ENCODE data around the gene MIS12. TPM values are rescaled to one million over a fixed set of nuclear protein-coding genes. Genes with fewer than 3 reads are reported as not detected.
A peak's percentile ranks its signal among the peaks of the same experiment; 100 is the strongest.

The MIS12 gene
- 34.1 and 34.9 TPM in 2 replicates for total RNA-seq

DNA sequence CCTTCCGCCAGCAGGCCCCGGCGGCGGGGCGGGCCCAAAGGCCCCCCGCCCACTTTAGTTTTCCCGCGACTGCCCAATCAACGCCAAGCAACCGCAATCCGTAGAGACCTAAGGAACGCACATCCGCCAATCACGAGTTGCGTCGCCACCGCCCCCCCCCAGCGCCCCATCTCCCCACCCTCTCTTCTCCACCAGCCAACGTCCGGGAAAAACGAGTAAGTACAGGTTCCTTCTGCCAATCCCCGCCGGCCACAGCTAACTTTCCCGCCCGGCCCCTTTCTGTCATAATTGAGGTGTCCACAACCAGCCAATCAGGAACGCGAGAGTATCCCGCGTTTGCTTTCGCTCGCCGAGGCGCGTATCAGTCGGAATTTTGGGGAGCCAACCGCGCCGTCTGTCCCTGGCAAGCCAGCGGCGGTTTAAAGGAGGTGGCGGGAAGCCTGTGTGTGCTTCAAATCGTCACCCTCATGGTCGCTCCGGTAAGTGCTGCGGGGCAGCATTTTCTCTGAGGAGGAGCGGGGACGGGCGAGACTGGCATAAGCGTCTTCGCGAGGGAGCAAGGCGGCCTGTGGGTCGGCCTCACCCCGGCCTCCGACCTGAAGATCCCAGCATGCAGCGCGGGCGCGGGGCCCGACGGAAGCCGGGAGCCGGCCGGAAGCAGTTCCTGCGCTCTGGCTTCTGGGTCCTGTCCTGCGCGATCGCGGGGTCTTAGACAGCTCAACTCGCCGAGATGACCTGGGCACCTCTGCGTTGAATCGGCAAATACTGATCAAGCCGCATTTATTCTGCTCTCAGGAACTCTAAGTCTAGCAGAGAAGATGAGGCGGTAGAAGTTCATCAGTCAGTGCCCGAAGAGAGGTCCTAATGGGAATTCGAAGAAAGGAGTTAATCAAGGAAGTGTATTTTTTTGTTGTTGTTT is at the start of gene MIS12:
MIS12 (plus strand) TSS at position 361 of the 919 bp plus-strand sequence. CDS start 2,297 bp downstream, outside the sequence.
- Mint-ChIP-seq H3K27ac (peak within 1 kb of the TSS; percentile 98), H3K4me3 (ENCODE audit: low read depth) (peak within 1 kb of the TSS; percentile 97), H3K36me3 (ENCODE audit: low read depth) (peaks cover 76% of the 10 kb centered on the region), H3K9me3 (no peaks in the 10 kb centered on the region), H3K4me1 (ENCODE audit: low read depth) (peaks cover 38% of the 10 kb centered on the region), H3K27me3 (ENCODE audit: low read depth) (no peaks in the 10 kb centered on the region)
- peak; percentile 96 for DNase-seq (ENCODE audit: low spot score)
- intact Hi-C loops (cut with micrococcal nuclease) = loop anchor here (1.0 to 10.0 kb wide), 6 partner anchors 18 to 1158 kb away; partner anchors contain the start of genes C1QBP, DHX33, KIAA0753 and NLRP1

DNA sequence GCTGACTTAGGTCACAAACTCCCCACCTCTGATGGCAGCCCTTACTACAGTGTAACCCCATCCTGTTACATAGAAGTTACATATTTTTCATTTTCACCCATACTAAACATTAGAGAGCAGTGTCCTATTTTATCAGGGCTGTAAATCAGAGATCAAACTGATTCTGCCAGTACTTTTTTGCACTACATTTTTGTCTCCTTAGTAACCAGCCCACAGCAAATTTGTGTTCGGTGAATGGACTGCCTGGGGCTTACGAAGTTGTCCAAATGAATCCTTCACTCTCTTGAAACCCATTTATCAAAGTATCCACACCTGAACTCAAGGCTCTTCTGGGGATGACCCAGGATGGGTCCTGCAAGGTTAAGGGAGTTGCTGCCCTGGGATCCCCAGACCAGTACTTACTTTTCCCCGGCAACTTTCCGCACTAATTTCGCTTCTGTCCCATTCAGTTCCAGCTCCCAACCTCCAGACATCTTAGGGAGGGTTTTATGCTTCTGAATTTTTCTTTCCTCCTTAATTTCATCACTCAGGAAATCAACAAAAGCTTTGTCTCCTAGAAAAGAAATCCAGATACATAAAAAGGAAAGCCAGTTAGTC is 48.5 kb upstream of the MIS12 start:
- Mint-ChIP-seq H3K36me3 (ENCODE audit: low read depth) (peaks cover 67% of the 10 kb centered on the region), H3K9me3 (no peaks in the 10 kb centered on the region)
- intact Hi-C loops (cut with micrococcal nuclease) = loop anchor here (5.0 kb wide), 1 partner anchor 49 kb away; the partner anchor contains the start of genes DERL2 and MIS12

DNA sequence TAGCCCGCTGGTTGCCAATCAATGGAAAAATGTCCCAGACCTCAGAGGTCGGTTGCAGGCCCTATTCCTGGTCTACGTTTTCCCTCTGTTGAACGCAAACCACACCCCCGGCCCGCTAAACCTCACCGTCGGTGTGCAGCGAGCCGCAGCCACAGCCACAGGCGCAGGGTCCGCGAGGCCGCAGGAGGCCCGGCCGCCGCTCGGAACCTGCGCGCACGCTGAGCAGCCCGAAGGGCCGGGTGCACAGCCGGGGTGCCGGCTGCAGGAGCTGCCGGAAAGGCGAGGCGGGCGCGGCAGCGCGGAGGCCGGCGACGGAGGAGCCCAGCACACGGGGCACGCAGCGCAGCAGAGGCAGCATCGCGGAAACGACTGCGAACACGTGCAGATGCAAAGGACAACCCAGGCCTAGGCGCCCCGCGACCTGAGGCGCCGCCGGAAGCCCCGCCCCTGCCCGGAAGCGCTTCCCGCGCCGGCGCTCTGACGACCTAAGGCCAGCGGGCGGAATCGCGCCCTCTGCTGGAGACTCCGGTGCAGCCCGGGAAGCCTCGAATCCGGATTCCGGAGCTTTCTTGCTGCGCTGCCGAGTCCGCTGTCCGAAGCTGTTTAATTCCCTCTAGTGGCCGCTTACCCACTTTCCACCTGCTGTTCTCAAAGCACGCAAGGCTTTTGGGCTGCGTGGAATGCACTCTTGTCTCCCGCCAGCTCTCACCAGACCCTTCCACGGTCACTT is 47.5 kb upstream of the MIS12 start, which contains the start of gene C1QBP:
C1QBP (minus strand) TSS at position 440 of the 730 bp plus-strand sequence; CDS start at position 358, 82 bp downstream.
- Mint-ChIP-seq H3K27ac (peak within 1 kb of the TSS; percentile 82), H3K9me3 (no peaks in the 10 kb centered on the region), H3K27me3 (ENCODE audit: low read depth) (no peaks in the 10 kb centered on the region), H3K4me1 (ENCODE audit: low read depth) (peaks cover 36% of the 10 kb centered on the region), H3K4me3 (ENCODE audit: low read depth) (peak within 1 kb of the TSS; percentile 90), H3K36me3 (ENCODE audit: low read depth) (peaks cover 63% of the 10 kb centered on the region)
- intact Hi-C loops (cut with micrococcal nuclease) = loop anchor here (1.0 to 5.0 kb wide), 3 partner anchors 20 to 48 kb away; partner anchors contain the start of genes DERL2, DHX33, MIS12 and NUP88
- peak; percentile 90 for DNase-seq (ENCODE audit: low spot score)

More for the DNA sequence above, 48.5 kb upstream of the MIS12 start:
- no peak for DNase-seq (ENCODE audit: low spot score)
- Mint-ChIP-seq H3K4me3 (ENCODE audit: low read depth) (peak overlapping the region; percentile 90), H3K27me3 (ENCODE audit: low read depth) (no peaks in the 10 kb centered on the region), H3K27ac (peak overlapping the region; percentile 78), H3K4me1 (ENCODE audit: low read depth) (peaks cover 36% of the 10 kb centered on the region)

- peaks cover 62% of the 10 kb centered on the region for H3K36me3 Mint-ChIP-seq (ENCODE audit: low read depth)
- H3K9me3 Mint-ChIP-seq = no peaks in the 10 kb centered on the region
- H3K27ac Mint-ChIP-seq = peak overlapping the region; percentile 82
- DNase-seq (ENCODE audit: low spot score) = no peak
- peaks cover 36% of the 10 kb centered on the region for H3K4me1 Mint-ChIP-seq (ENCODE audit: low read depth)
- H3K4me3 Mint-ChIP-seq (ENCODE audit: low read depth) = peak overlapping the region; percentile 90
- intact Hi-C loops (cut with micrococcal nuclease) = loop anchor here (1.0 to 5.0 kb wide), 3 partner anchors 20 to 48 kb away; partner anchors contain the start of genes DERL2, DHX33, MIS12 and NUP88
- no peaks in the 10 kb centered on the region for H3K27me3 Mint-ChIP-seq (ENCODE audit: low read depth)
Measured at GRCh38 chr17:5439446-5439764, 47.0 kb upstream of the MIS12 start.

DNA sequence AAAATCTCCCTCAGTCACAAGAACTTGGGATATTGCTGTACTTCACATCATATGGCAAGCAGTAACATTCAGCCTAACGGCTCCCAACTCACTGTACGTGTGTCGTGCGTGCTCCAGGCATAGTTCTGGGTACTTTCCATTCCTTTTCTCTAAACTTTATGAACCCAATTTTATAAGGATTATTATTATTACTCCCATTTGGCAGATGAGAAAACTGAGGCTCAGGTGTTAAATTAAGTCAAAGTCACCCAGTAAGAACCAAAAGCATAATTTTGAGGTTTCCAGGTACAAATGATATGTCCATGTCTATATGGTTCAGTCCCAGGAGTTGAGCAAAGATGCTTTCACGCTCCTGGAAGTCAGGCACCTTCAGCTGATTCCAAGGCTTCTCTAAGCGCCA is 42.6 kb upstream of the MIS12 start:
- H3K9me3 Mint-ChIP-seq = no peaks in the 10 kb centered on the region
- DNase-seq (ENCODE audit: low spot score) = no peak
- H3K27me3 Mint-ChIP-seq (ENCODE audit: low read depth) = no peaks in the 10 kb centered on the region
- H3K4me1 Mint-ChIP-seq (ENCODE audit: low read depth) = peaks cover 12% of the 10 kb centered on the region
- peaks cover 63% of the 10 kb centered on the region for H3K36me3 Mint-ChIP-seq (ENCODE audit: low read depth)
- intact Hi-C loops (cut with micrococcal nuclease) = no loop called here
- no peak overlapping the region for H3K27ac Mint-ChIP-seq
- no peak overlapping the region for H3K4me3 Mint-ChIP-seq (ENCODE audit: low read depth)

DNA sequence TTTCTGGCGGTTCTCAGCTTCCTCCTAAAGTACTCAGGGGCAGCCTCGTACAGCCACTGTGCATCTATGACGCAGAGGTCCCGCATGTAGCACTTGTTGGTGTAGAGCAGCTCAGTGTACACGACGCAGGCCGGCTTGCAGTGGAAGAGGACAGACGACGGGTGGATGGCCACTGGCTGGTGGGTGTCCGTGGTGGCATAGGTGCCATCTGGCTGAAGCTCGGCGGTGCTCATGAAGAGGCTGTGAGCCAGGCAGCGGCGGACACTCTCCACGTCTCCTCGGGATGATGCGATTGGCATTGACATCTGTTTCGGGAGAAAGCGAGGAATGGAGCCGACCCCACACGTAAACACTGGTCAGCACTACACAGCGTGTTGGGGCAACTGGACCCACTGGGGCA is 42.2 kb upstream of the MIS12 start:
- no peaks in the 10 kb centered on the region for H3K9me3 Mint-ChIP-seq
- intact Hi-C loops (cut with micrococcal nuclease) = no loop called here
- H3K27ac Mint-ChIP-seq = no peak overlapping the region
- H3K4me1 Mint-ChIP-seq (ENCODE audit: low read depth) = peaks cover 11% of the 10 kb centered on the region
- H3K36me3 Mint-ChIP-seq (ENCODE audit: low read depth) = peaks cover 68% of the 10 kb centered on the region
- no peak for DNase-seq (ENCODE audit: low spot score)
- no peaks in the 10 kb centered on the region for H3K27me3 Mint-ChIP-seq (ENCODE audit: low read depth)
- no peak overlapping the region for H3K4me3 Mint-ChIP-seq (ENCODE audit: low read depth)

DNA sequence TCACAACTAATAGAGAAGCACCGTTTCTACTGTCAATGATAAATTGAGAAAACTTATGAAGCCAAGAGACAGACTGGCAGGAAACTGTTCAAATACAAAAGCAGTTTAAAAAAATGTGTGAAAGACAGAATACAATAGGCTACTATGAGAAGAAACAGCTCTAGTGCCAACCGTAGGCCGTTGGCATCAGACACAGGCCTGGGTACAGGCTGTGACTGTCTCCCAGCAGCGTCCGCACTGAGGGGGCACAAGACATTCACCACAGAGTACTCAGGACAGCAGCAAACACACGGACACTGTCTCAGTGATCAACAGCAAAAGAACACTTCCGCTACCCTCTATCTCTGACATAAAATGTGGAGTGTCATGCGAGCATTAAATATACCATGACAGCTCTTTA is 39.6 kb upstream of the MIS12 start:
- Mint-ChIP-seq H3K9me3 (no peaks in the 10 kb centered on the region), H3K27me3 (ENCODE audit: low read depth) (no peaks in the 10 kb centered on the region), H3K4me1 (ENCODE audit: low read depth) (no peaks in the 10 kb centered on the region), H3K27ac (no peak overlapping the region), H3K4me3 (ENCODE audit: low read depth) (no peak overlapping the region), H3K36me3 (ENCODE audit: low read depth) (peaks cover 75% of the 10 kb centered on the region)
- no peak for DNase-seq (ENCODE audit: low spot score)
- intact Hi-C loops (cut with micrococcal nuclease) = no loop called here

DNA sequence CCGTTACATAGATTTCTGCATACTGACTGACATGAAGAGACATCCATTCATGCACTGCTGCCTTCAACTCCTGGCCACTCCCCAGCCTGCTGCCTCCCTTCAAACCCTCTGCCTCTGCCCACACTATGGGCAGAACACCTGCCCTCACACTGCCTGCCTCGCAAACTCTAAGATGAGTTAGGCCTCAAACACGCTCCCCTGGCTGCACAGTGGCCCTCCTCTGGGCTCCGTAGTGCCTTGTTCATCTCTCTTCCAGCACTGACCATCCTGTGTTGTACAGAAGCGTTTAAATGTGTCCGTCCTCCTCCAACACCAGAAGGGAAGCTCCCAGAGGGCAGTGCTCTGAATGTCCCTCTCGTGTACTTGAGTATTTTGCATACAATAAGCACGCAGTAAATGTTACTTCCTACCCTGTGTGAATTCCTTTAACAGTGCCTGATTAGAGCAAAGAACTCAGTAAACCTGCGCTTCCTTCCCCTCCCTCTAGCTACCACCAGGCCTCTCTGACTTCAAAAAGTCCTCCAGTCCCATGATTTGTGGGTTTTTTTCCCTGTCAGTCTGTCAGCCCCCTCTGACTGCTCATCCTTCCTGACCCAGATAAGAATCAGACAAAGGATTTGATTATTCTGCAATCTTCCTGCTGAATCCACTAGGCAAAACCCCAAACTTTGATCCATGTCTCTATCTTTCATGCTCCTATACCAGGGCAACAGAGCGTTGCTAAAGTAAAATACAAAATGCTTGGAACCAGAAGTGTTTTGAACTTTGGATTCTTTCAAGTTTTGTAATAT is 21.5 kb upstream of the MIS12 start:
- no peak for DNase-seq (ENCODE audit: low spot score)
- Mint-ChIP-seq H3K9me3 (no peaks in the 10 kb centered on the region), H3K27me3 (ENCODE audit: low read depth) (no peaks in the 10 kb centered on the region), H3K4me1 (ENCODE audit: low read depth) (peaks cover 36% of the 10 kb centered on the region), H3K4me3 (ENCODE audit: low read depth) (no peak overlapping the region), H3K27ac (no peak overlapping the region), H3K36me3 (ENCODE audit: low read depth) (peaks cover 48% of the 10 kb centered on the region)
- intact Hi-C loops (cut with micrococcal nuclease) = no loop called here

- no peak overlapping the region for H3K27ac Mint-ChIP-seq
- intact Hi-C loops (cut with micrococcal nuclease) = no loop called here
- no peak for DNase-seq (ENCODE audit: low spot score)
- peaks cover 39% of the 10 kb centered on the region for H3K4me1 Mint-ChIP-seq (ENCODE audit: low read depth)
- H3K9me3 Mint-ChIP-seq = no peaks in the 10 kb centered on the region
- H3K4me3 Mint-ChIP-seq (ENCODE audit: low read depth) = peak overlapping the region; percentile 95
- no peaks in the 10 kb centered on the region for H3K27me3 Mint-ChIP-seq (ENCODE audit: low read depth)
- peaks cover 35% of the 10 kb centered on the region for H3K36me3 Mint-ChIP-seq (ENCODE audit: low read depth)
Measured at GRCh38 chr17:5466295-5466694, 20.1 kb upstream of the MIS12 start.

DNA sequence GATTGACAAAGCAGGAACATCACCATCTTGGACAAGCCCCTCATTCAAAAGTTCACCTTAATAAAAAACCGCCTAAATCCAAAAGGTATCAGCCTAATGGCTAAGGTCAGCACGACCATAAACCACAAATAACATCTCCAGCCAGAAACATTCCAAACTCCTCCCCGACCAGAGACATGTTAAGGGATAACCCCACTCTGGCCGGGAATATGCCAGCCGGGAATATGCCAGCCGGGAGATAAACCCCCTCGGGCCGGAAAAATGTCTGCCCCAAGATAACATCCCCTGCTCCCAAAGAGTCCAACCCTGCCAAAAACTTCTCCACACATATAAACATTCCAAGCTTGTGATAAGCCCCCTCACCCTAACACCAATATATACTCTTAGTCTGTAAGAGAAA is 18.9 kb upstream of the MIS12 start:
- Mint-ChIP-seq H3K27ac (peak overlapping the region; percentile 44), H3K36me3 (ENCODE audit: low read depth) (peaks cover 40% of the 10 kb centered on the region), H3K27me3 (ENCODE audit: low read depth) (no peaks in the 10 kb centered on the region), H3K4me3 (ENCODE audit: low read depth) (peak overlapping the region; percentile 95), H3K4me1 (ENCODE audit: low read depth) (peaks cover 39% of the 10 kb centered on the region), H3K9me3 (no peaks in the 10 kb centered on the region)
- intact Hi-C loops (cut with micrococcal nuclease) = no loop called here
- DNase-seq (ENCODE audit: low spot score) = no peak

- Mint-ChIP-seq H3K4me1 (ENCODE audit: low read depth) (peaks cover 39% of the 10 kb centered on the region), H3K27ac (peak overlapping the region; percentile 44), H3K9me3 (no peaks in the 10 kb centered on the region), H3K36me3 (ENCODE audit: low read depth) (peaks cover 39% of the 10 kb centered on the region), H3K4me3 (ENCODE audit: low read depth) (peak overlapping the region; percentile 95), H3K27me3 (ENCODE audit: low read depth) (no peaks in the 10 kb centered on the region)
- intact Hi-C loops (cut with micrococcal nuclease) = loop anchor here (1.0 kb wide), 3 partner anchors 18 to 48 kb away; partner anchors contain the start of genes C1QBP, DERL2, MIS12 and RPAIN
- DNase-seq (ENCODE audit: low spot score) = no peak
Measured at GRCh38 chr17:5468075-5468473, 18.3 kb upstream of the MIS12 start.

GRCh38 chr17:5472511-5472910 is 13.9 kb upstream of the MIS12 start:
- H3K27ac Mint-ChIP-seq = no peak overlapping the region
- no peak overlapping the region for H3K4me3 Mint-ChIP-seq (ENCODE audit: low read depth)
- no peak for DNase-seq (ENCODE audit: low spot score)
- intact Hi-C loops (cut with micrococcal nuclease) = no loop called here
- peaks cover 14% of the 10 kb centered on the region for H3K4me1 Mint-ChIP-seq (ENCODE audit: low read depth)
- H3K27me3 Mint-ChIP-seq (ENCODE audit: low read depth) = no peaks in the 10 kb centered on the region
- peaks cover 48% of the 10 kb centered on the region for H3K36me3 Mint-ChIP-seq (ENCODE audit: low read depth)
- H3K9me3 Mint-ChIP-seq = no peaks in the 10 kb centered on the region

Data from activated T-helper 2 cell treated with anti-CD3 and anti-CD28 coated beads, Interferon-gamma antibody, Interleukin-2, Interleukin-4, amounts not matched to agents 10 μg/mL and 5 μg/mL and 100 μg/mL, durations not matched to agents 14 hours and 24 hours and 36 hours (primary cell).